Transverse colon (tissue), 3 donors: Measurements from ENCODE around the gene CELSR1.

ENCODE experiments used
- EP300 ChIP-seq: sonication (generic); formaldehyde crosslinking; IDR thresholded peaks from one replicate; pipeline ENCODE4 v1.6.1; 2017; ENCODE audit warnings: antibody characterized with exemption, low read depth
- POLR2A ChIP-seq: fragments of 450-650 bp; IDR thresholded peaks from one replicate; pipeline ENCODE4 v1.6.1; 2016; ENCODE audit warnings: antibody characterized with exemption, mild to moderate bottlenecking, moderate library complexity
- TF ChIP-seq, protein P1 (sequence below), 5 experiments: fragments of 200-600 bp in 3 of 5; fragments of 450-650 bp in 2 of 5; sonication (generic) in 3 of 5; IDR thresholded peaks; 1 replicate in 2 of 5; 2 replicates in 3 of 5; pipeline ENCODE4 v1.5.1; 2016 to 2017; ENCODE audit warnings: antibody characterized with exemption in 5 of 5, inconsistent platforms in 3 of 5, mild to moderate bottlenecking in 2 of 5, moderate library complexity in 1 of 5

- TF ChIP-seq, protein P1, sequence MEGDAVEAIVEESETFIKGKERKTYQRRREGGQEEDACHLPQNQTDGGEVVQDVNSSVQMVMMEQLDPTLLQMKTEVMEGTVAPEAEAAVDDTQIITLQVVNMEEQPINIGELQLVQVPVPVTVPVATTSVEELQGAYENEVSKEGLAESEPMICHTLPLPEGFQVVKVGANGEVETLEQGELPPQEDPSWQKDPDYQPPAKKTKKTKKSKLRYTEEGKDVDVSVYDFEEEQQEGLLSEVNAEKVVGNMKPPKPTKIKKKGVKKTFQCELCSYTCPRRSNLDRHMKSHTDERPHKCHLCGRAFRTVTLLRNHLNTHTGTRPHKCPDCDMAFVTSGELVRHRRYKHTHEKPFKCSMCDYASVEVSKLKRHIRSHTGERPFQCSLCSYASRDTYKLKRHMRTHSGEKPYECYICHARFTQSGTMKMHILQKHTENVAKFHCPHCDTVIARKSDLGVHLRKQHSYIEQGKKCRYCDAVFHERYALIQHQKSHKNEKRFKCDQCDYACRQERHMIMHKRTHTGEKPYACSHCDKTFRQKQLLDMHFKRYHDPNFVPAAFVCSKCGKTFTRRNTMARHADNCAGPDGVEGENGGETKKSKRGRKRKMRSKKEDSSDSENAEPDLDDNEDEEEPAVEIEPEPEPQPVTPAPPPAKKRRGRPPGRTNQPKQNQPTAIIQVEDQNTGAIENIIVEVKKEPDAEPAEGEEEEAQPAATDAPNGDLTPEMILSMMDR (IDR thresholded peaks at IDR 0.05), result no peak
- no peak for TF ChIP-seq POLR2A
- TF ChIP-seq EP300, result no peak
These were observed 36.5 kb upstream of the CELSR1 start for GRCh38 chr22:46573781-46574437.
